ENCODE results near the gene ABCG2.

ABCG2 gene

GRCh38 chr4:88091378-88091777 is 67.1 kb downstream of the ABCG2 start:
- Mint-ChIP-seq H3K9me3 (no peaks in the 10 kb centered on the region), H3K27ac (no peak overlapping the region), H3K4me3 (no peak overlapping the region), H3K27me3 (ENCODE audit: low read depth) (peaks cover 4% of the 10 kb centered on the region), H3K36me3 (ENCODE audit: low read depth) (no peaks in the 10 kb centered on the region), H3K4me1 (no peaks in the 10 kb centered on the region)
- TF ChIP-seq CTCF (IDR thresholded peaks at IDR 0.05; ENCODE audit: unreplicated experiment in 3 of 3), result no peak

- Mint-ChIP-seq H3K4me1 (no peaks in the 10 kb centered on the region), H3K4me3 (no peak overlapping the region), H3K27me3 (ENCODE audit: low read depth) (peaks cover 4% of the 10 kb centered on the region), H3K9me3 (no peaks in the 10 kb centered on the region), H3K27ac (no peak overlapping the region), H3K36me3 (ENCODE audit: low read depth) (no peaks in the 10 kb centered on the region)
- no peak for TF ChIP-seq CTCF (IDR thresholded peaks at IDR 0.05; ENCODE audit: unreplicated experiment in 3 of 3)
Measured at GRCh38 chr4:88090898-88091297, 67.5 kb downstream of the ABCG2 start.

- TF ChIP-seq CTCF (IDR thresholded peaks at IDR 0.05; ENCODE audit: unreplicated experiment in 3 of 3), result no peak
- Mint-ChIP-seq H3K36me3 (ENCODE audit: low read depth) (no peaks in the 10 kb centered on the region), H3K9me3 (no peaks in the 10 kb centered on the region), H3K27ac (no peak overlapping the region), H3K4me3 (no peak overlapping the region), H3K27me3 (ENCODE audit: low read depth) (peaks cover 4% of the 10 kb centered on the region), H3K4me1 (no peaks in the 10 kb centered on the region)
Measured at GRCh38 chr4:88087004-88087403, 71.4 kb downstream of the ABCG2 start.

- no peak overlapping the region for H3K27ac Mint-ChIP-seq
- TF ChIP-seq CTCF (IDR thresholded peaks at IDR 0.05; ENCODE audit: unreplicated experiment in 3 of 3), result no peak
Measured at GRCh38 chr4:88080626-88081025, 77.8 kb downstream of the ABCG2 start.

GRCh38 chr4:88078579-88078978 is 79.9 kb downstream of the ABCG2 start:
- no peaks in the 10 kb centered on the region for H3K27me3 Mint-ChIP-seq (ENCODE audit: low read depth)
- TF ChIP-seq CTCF (IDR thresholded peaks at IDR 0.05; ENCODE audit: unreplicated experiment in 3 of 3), result no peak
- H3K27ac Mint-ChIP-seq, result no peak overlapping the region
- no peaks in the 10 kb centered on the region for H3K4me1 Mint-ChIP-seq
- H3K36me3 Mint-ChIP-seq (ENCODE audit: low read depth), result peaks cover 33% of the 10 kb centered on the region
- no peak overlapping the region for H3K4me3 Mint-ChIP-seq
- no peaks in the 10 kb centered on the region for H3K9me3 Mint-ChIP-seq

More at GRCh38 chr4:88080626-88081025, 77.8 kb downstream of the ABCG2 start:
- Mint-ChIP-seq H3K27me3 (ENCODE audit: low read depth) (no peaks in the 10 kb centered on the region), H3K36me3 (ENCODE audit: low read depth) (peaks cover 15% of the 10 kb centered on the region), H3K4me1 (no peaks in the 10 kb centered on the region), H3K9me3 (no peaks in the 10 kb centered on the region), H3K4me3 (no peak overlapping the region)

GRCh38 chr4:88077911-88078524 is 80.4 kb downstream of the ABCG2 start:
- Mint-ChIP-seq H3K27me3 (ENCODE audit: low read depth) (no peaks in the 10 kb centered on the region), H3K4me3 (no peak overlapping the region), H3K9me3 (no peaks in the 10 kb centered on the region), H3K36me3 (ENCODE audit: low read depth) (peaks cover 38% of the 10 kb centered on the region), H3K4me1 (no peaks in the 10 kb centered on the region), H3K27ac (no peak overlapping the region)
- TF ChIP-seq CTCF (IDR thresholded peaks at IDR 0.05; ENCODE audit: unreplicated experiment in 3 of 3), result no peak

Measured in nephron (organoid).